ENCODE measurements around the gene ABCC1. TPM values are rescaled to one million over a fixed set of nuclear protein-coding genes. Genes with fewer than 3 reads are reported as not detected.

Gene ABCC1
- polyA plus RNA-seq, 3 donors = 1.4 to 23.6 (median 3.0) TPM

DNA sequence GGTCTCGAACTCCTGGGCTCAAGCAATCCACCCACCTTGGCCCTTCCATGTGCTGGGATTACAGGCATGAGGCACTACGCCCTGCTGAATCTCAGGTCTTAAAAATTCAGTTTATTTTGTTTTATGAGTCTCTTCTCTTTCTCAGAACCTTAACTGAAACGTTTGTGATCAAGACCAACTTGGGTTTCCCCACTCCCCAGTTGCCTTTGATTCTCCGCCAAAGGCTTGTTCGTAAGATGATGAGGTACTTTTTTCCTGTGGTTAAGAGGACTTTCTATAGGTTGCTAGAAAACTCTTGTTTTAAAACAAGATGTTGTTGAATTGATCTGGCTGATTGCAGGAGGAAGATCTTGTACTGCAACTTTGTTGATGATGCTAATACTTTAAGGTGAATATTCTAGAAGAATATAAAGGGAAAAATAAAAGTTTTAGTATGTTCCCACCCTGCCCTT lies 11.7 kb downstream of the ABCC1 start:
- H4K20me1 ChIP-seq (ENCODE audit: insufficient read depth, low read length) = peaks cover 94% of the 10 kb centered on the region
- Mint-ChIP-seq H3K4me1 (peaks cover 19% of the 10 kb centered on the region), H3K9me3 (peaks cover 5 to 12% (median 10%) of the 10 kb centered on the region in 7 donors), H3K27me3 (ENCODE audit: low read depth in 3 of 3) (no peaks in the 10 kb centered on the region), H3K36me3 (peaks cover 18 to 23% of the 10 kb centered on the region in 2 donors), H3K4me3 (no peak overlapping the region), H3K27ac (peak overlapping the region in 2 of 7 donors; percentile 57 to 58)
- WGBS (ENCODE audit: insufficient coverage) = no CpG with 5 or more reads among the region's 5 CpGs
- DNase-seq = no peak
- peaks cover 0 to 12% of the 10 kb centered on the region in 2 donors for H3K9me3 ChIP-seq (replicated peaks in 1 of 2; ENCODE audit: control insufficient read depth in 1 of 2, insufficient read depth in 1 of 2, low read length in 2 of 2)
- H3K4me1 ChIP-seq (ENCODE audit: control insufficient read depth in 1 of 2, insufficient read depth in 2 of 2, low read length in 2 of 2) = no peaks in the 10 kb centered on the region
- H3K27me3 ChIP-seq (ENCODE audit: control insufficient read depth in 2 of 2, insufficient read depth in 2 of 2, low read length in 2 of 2) = no peaks in the 10 kb centered on the region
- TF ChIP-seq CTCF (IDR thresholded peaks at IDR 0.05) = no peak
- peaks cover 98% of the 10 kb centered on the region for H3K79me2 ChIP-seq (ENCODE audit: insufficient read depth, low read length)
- no peak overlapping the region for H2AFZ ChIP-seq (ENCODE audit: insufficient read depth, low read depth, low read length, poor library complexity, severe bottlenecking)
- no peak overlapping the region for H3K9ac ChIP-seq (ENCODE audit: insufficient read depth, low read length, poor library complexity, severe bottlenecking)
- intact Hi-C loops (cut with micrococcal nuclease) = no loop called here
- H3K4me2 ChIP-seq (replicated peaks; ENCODE audit: extremely low read depth, low read length, poor library complexity, severe bottlenecking) = no peak overlapping the region
- H3K4me3 ChIP-seq (replicated peaks in 1 of 3; ENCODE audit: low read depth in 2 of 3, low read length in 3 of 3) = no peak overlapping the region
- H3K36me3 ChIP-seq (replicated peaks in 1 of 2; ENCODE audit: control insufficient read depth in 1 of 2, insufficient read depth in 2 of 2, low read length in 2 of 2) = peaks cover 0 to 9% of the 10 kb centered on the region in 2 donors
- H3K27ac ChIP-seq (ENCODE audit: low read depth in 1 of 2, low read length in 2 of 2) = no peak overlapping the region

DNA sequence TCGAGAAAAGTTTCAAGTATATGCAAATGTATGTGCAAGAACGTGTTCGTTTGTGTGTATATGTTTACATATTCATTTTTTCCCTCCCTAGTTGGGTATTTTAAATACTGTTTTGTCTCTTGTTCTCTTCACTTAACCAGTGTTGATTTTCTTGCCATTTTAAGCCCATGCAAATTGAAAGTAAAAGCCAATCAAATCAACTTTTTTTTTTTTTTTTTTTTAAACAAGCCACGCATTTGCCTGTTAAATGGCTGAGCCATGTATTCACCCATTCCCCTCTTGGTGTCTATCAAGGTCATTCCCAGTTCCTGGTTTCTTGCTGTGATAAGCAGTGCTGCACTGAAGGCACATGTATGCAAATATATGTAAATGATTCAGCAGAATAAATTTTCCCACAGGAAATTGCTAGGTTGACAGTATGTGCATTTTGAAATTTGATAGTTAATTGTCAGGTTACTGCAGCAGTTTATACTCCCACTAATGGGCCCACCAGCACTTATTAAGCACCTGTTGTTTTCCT lies 12.2 kb downstream of the ABCC1 start:
- H3K4me3 Mint-ChIP-seq = no peak overlapping the region
- peak overlapping the region in 1 of 7 donors; percentile 57 for H3K27ac Mint-ChIP-seq
- Histone ChIP-seq H4K20me1 (ENCODE audit: insufficient read depth, low read length) (peaks cover 94% of the 10 kb centered on the region), H3K4me2 (replicated peaks; ENCODE audit: extremely low read depth, low read length, poor library complexity, severe bottlenecking) (no peak overlapping the region), H3K36me3 (replicated peaks in 1 of 2; ENCODE audit: control insufficient read depth in 1 of 2, insufficient read depth in 2 of 2, low read length in 2 of 2) (peaks cover 0 to 9% of the 10 kb centered on the region in 2 donors), H2AFZ (ENCODE audit: insufficient read depth, low read depth, low read length, poor library complexity, severe bottlenecking) (no peak overlapping the region), H3K9ac (ENCODE audit: insufficient read depth, low read length, poor library complexity, severe bottlenecking) (no peak overlapping the region), H3K27ac (ENCODE audit: low read depth in 1 of 2, low read length in 2 of 2) (no peak overlapping the region), H3K79me2 (ENCODE audit: insufficient read depth, low read length) (peaks cover 98% of the 10 kb centered on the region), H3K4me3 (replicated peaks in 1 of 3; ENCODE audit: low read depth in 2 of 3, low read length in 3 of 3) (no peak overlapping the region), H3K4me1 (ENCODE audit: control insufficient read depth in 1 of 2, insufficient read depth in 2 of 2, low read length in 2 of 2) (no peaks in the 10 kb centered on the region), H3K9me3 (replicated peaks in 1 of 2; ENCODE audit: control insufficient read depth in 1 of 2, insufficient read depth in 1 of 2, low read length in 2 of 2) (peaks cover 0 to 12% of the 10 kb centered on the region in 2 donors), H3K27me3 (ENCODE audit: control insufficient read depth in 2 of 2, insufficient read depth in 2 of 2, low read length in 2 of 2) (no peaks in the 10 kb centered on the region)
- peaks cover 19% of the 10 kb centered on the region for H3K4me1 Mint-ChIP-seq
- no peak for DNase-seq
- intact Hi-C loops (cut with micrococcal nuclease) = no loop called here
- peaks cover 5 to 12% (median 10%) of the 10 kb centered on the region in 7 donors for H3K9me3 Mint-ChIP-seq
- peaks cover 18 to 23% of the 10 kb centered on the region in 2 donors for H3K36me3 Mint-ChIP-seq
- H3K27me3 Mint-ChIP-seq (ENCODE audit: low read depth in 3 of 3) = no peaks in the 10 kb centered on the region
- no CpG with 5 or more reads among the region's 4 CpGs for WGBS (ENCODE audit: insufficient coverage)
- no peak for TF ChIP-seq CTCF (IDR thresholded peaks at IDR 0.05)
